HL-60/S4 treated with retinoic acid at 250 ng/mL for 4 days and 3 days (cell line): ENCODE measurements around the gene PLXND1.

ENCODE experiments used
- in situ Hi-C: fragments of 300-500 bp; cut with MboI; formaldehyde crosslinking; loops from 2 replicates; pipeline ENCODE4 v1.7.0; 2022; ENCODE audit warnings: low sequenced_read_pairs

The PLXND1 gene

DNA sequence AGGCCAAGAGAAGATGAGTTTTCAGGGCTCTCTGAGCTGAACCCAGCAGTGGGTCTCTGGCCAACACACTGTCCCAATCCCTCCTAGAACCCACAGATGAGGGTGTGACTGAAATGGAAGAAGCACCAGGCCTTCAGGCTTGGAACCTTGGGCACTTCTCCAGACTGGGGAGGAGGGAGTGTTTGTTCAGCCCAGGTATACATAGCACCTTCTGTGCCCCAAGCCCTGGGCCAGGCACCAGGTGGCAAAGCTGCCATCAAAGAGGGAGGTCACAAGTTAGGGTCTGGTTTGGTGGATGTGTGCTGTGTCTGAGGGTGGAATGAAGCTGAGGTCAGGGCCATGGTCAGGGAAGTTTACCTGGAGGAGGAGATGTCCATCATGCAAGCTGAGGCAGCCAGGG is 93.9 kb downstream of the PLXND1 start:
- in situ Hi-C loops = no loop called here

DNA sequence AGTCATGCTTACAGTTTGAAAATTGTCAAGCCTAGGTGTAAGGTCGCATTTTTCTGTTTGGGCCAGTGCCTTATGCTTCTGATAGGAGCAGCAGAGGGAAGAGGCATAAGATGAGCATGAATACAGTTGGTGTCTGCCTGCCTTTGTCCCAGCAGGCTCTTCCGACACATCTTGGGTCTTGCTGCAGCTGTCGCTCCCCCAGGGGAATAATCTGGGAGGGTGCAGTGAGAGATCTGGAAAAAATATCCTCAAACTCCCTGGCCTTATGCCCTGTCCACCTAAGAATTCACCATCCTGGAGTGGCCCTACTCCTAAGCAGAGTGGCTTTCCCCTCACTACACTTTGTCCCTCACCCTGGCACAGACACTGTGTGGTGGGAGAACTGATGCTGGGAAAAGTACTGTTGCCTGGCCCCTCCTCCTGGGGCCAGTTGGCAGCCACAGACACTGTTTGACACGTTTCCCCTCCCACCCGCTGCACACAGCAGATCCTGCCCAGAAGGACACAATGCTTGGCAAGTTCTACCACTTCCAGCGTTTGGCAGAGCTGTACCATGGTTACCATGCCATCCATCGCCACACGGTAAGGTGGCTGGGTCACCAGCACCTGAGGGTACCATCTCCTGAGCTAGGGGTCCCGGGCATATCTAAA is 99.2 kb downstream of the PLXND1 start:
- in situ Hi-C loops = no loop called here

DNA sequence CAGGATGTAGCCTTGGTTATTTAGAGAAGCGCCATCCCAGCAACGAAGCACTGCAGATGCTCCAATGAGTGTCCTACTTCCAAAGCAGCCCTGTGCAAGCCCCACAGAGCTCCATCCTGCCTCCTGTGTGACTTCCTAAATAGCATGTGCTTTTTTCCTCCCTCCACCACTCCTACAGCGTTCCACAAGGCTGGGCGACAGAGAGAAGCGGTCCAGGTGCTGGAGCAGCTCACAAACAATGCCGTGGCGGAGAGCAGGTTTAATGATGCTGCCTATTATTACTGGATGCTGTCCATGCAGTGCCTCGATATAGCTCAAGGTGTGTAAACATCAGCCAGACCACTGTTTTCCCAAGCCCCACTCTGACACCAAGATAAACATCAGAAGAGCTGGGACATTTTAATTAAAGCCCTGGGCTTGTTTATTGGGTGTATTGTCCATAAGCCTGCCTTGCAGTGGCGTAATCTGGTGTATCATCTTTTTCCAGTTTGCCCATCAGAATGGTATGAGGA is 100.2 kb downstream of the PLXND1 start:
- in situ Hi-C loops = no loop called here

DNA sequence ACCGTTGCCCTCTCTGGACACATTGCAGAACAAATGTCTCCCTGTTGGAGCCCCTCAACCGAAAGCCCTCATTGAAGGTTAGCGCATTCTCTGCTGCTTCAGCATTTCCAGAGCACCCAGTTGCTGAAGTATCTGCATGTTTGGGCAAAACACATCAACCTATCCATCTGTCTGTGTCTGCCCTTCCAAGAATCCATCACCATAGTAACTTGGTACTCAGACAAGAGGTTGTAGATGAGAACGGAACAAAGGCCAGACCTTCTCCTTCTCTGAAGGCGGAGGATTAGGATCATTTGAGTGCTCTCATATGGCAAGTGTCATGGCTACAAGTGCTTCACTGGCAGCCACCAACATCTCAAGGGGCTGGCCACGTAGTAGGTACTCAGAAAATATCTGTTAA is 101.1 kb downstream of the PLXND1 start:
- in situ Hi-C loops = no loop called here
